IMR-90 (cell line): ENCODE data around the gene NEIL1. TPM values are rescaled to one million over a fixed set of nuclear protein-coding genes. Genes with fewer than 3 reads are reported as not detected.

Experiments
- ATAC-seq: fragments of 200-7000 bp; cut with Tn5 transposase; 2 replicates; pipeline ENCODE4 v1.9.1; 2020; ENCODE audit warnings: low read depth, mild to moderate bottlenecking, moderate library complexity
- BruUV-seq: library from RNA; stranded (reverse); fragments of 400-500 nt; replicated peaks from 2 replicates; lab custom pipeline; 2021; lab: Mats Ljungman, UMichigan
- CTCF ChIA-PET: fragments of 300-600 bp; formaldehyde crosslinking; extraction: SDS; loops from one replicate; lab custom pipeline; 2021; ENCODE audit warnings: antibody characterized with exemption; lab: Yijun Ruan, JAX
- POLR2A ChIA-PET: fragments of 300-600 bp; sonication (Branson Sonifier 250); formaldehyde crosslinking; loops from one replicate; lab custom pipeline; 2022; ENCODE audit warnings: antibody characterized with exemption; ENCODE audit not compliant: unreplicated experiment; lab: Charles Lee
- DNase-seq: peaks from one replicate; pipeline ENCODE4 v3.0.0; 2013
- H2AFZ ChIP-seq: replicated peaks from 2 replicates; pipeline ENCODE3; 2013; ENCODE audit warnings: low read length, mild to moderate bottlenecking; ENCODE audit not compliant: poor library complexity
- H2AK5ac ChIP-seq: 2 replicates; pipeline ENCODE4 v1.6.1; 2013; ENCODE audit warnings: low read depth, low read length, inconsistent platforms
- H2AK9ac ChIP-seq: replicated peaks from 2 replicates; pipeline ENCODE3; 2013; ENCODE audit warnings: mild to moderate bottlenecking, low read depth, low read length, moderate library complexity; ENCODE audit not compliant: poor library complexity
- H2BK120ac ChIP-seq: 2 replicates; pipeline ENCODE4 v1.6.1; 2013; ENCODE audit warnings: low read depth, low read length, inconsistent platforms
- H2BK15ac ChIP-seq: 3 replicates; pipeline ENCODE4 v1.6.1; 2013; ENCODE audit warnings: low read depth, low read length, inconsistent platforms
- H2BK20ac ChIP-seq: 2 replicates; pipeline ENCODE4 v1.6.1; 2013; ENCODE audit warnings: low read depth, mild to moderate bottlenecking, inconsistent platforms, low read length, moderate library complexity
- H2BK5ac ChIP-seq: 2 replicates; pipeline ENCODE4 v1.6.1; 2013; ENCODE audit warnings: mild to moderate bottlenecking, low read depth, low read length, inconsistent platforms; ENCODE audit not compliant: poor library complexity, severe bottlenecking
- H3K14ac ChIP-seq: replicated peaks from 2 replicates; pipeline ENCODE4 v1.6.1; 2013; ENCODE audit warnings: low read depth, low read length, inconsistent platforms
- H3K18ac ChIP-seq: 2 replicates; pipeline ENCODE4 v1.6.1; 2013; ENCODE audit warnings: low read depth, low read length, control low read depth
- H3K23ac ChIP-seq: 2 replicates; pipeline ENCODE4 v1.6.1; 2013; ENCODE audit warnings: low read depth, low read length, inconsistent platforms
- H3K27ac ChIP-seq: 2 replicates; pipeline ENCODE4 v1.5.1; 2013; ENCODE audit warnings: mild to moderate bottlenecking, control low read depth, low read length; ENCODE audit not compliant: insufficient read depth
- H3K27me3 ChIP-seq: 2 replicates; pipeline ENCODE4 v1.6.1; 2013; ENCODE audit warnings: low read length; ENCODE audit not compliant: control insufficient read depth, insufficient read depth
- H3K36me3 ChIP-seq: 2 replicates; pipeline ENCODE4 v1.6.1; 2013; ENCODE audit warnings: low read length, mixed read lengths; ENCODE audit not compliant: control insufficient read depth, insufficient read depth
- H3K4ac ChIP-seq: 2 replicates; pipeline ENCODE4 v1.6.1; 2013; ENCODE audit warnings: low read depth, low read length, inconsistent platforms
- H3K4me1 ChIP-seq: 2 replicates; pipeline ENCODE4 v1.6.1; 2013; ENCODE audit warnings: low read length, mixed read lengths; ENCODE audit not compliant: control insufficient read depth, insufficient read depth
- H3K4me2 ChIP-seq: 2 replicates; pipeline ENCODE4 v1.6.1; 2013; ENCODE audit warnings: low read depth, mild to moderate bottlenecking, control low read depth, low read length, moderate library complexity
- H3K4me3 ChIP-seq: 2 replicates; pipeline ENCODE4 v1.5.1; 2013; ENCODE audit warnings: low read depth, mild to moderate bottlenecking, control low read depth, low read length, moderate library complexity; ENCODE audit not compliant: insufficient read depth
- H3K56ac ChIP-seq: 2 replicates; pipeline ENCODE4 v1.6.1; 2013; ENCODE audit warnings: low read length, inconsistent platforms; ENCODE audit not compliant: insufficient read depth; ENCODE audit errors: extremely low read depth
- H3K79me1 ChIP-seq, 2 experiments: 2 replicates each; pipeline ENCODE4 v1.6.1; 2013; ENCODE audit warnings: low read length in 2 of 2, inconsistent platforms in 1 of 2, low read depth in 1 of 2
- H3K9ac ChIP-seq: 2 replicates; pipeline ENCODE4 v1.6.1; 2013; ENCODE audit warnings: low read depth, low read length, control low read depth
- H3K9me1 ChIP-seq: 2 replicates; pipeline ENCODE4 v1.6.1; 2013; ENCODE audit warnings: low read length, inconsistent platforms; ENCODE audit not compliant: insufficient read depth
- H3K9me3 ChIP-seq: 2 replicates; pipeline ENCODE4 v1.6.1; 2013; ENCODE audit warnings: low read length; ENCODE audit not compliant: control insufficient read depth, insufficient read depth
- H4K20me1 ChIP-seq: 2 replicates; pipeline ENCODE4 v1.6.1; 2013; ENCODE audit warnings: low read length, inconsistent platforms; ENCODE audit not compliant: insufficient read depth
- H4K5ac ChIP-seq: 2 replicates; pipeline ENCODE4 v1.6.1; 2013; ENCODE audit warnings: mild to moderate bottlenecking, low read depth, low read length, control low read depth
- H4K8ac ChIP-seq, 2 experiments: 2 replicates each; pipeline ENCODE4 v1.6.1; 2013; ENCODE audit warnings: low read depth in 2 of 2, low read length in 2 of 2, control low read depth in 1 of 2, inconsistent platforms in 1 of 2
- H4K91ac ChIP-seq: 2 replicates; pipeline ENCODE4 v1.6.1; 2013; ENCODE audit warnings: low read depth, low read length, inconsistent platforms; ENCODE audit not compliant: insufficient read depth
- BHLHE40 ChIP-seq: fragments of 150-350 bp; IDR thresholded peaks from 2 replicates; pipeline ENCODE4 v1.6.1; 2016; ENCODE audit warnings: mild to moderate bottlenecking, low read depth, low read length
- CEBPB ChIP-seq: IDR thresholded peaks from 2 replicates; pipeline ENCODE4 v1.6.1; 2012; ENCODE audit warnings: low read depth, low read length, improper control_type of control experiment
- CHD1 ChIP-seq: IDR thresholded peaks from 2 replicates; pipeline ENCODE4 v1.6.1; 2012; ENCODE audit warnings: low read depth, low read length, improper control_type of control experiment
- FOS ChIP-seq: fragments of 150-350 bp; IDR thresholded peaks from 2 replicates; pipeline ENCODE4 v1.6.1; 2016; ENCODE audit warnings: low read depth, low read length
- MAZ ChIP-seq: IDR thresholded peaks from 2 replicates; pipeline ENCODE4 v1.6.1; 2012; ENCODE audit warnings: low read depth, mild to moderate bottlenecking, low read length, improper control_type of control experiment, moderate library complexity, borderline replicate concordance
- MXI1 ChIP-seq: IDR thresholded peaks from 2 replicates; pipeline ENCODE4 v1.6.1; 2012; ENCODE audit warnings: low read depth, mild to moderate bottlenecking, low read length, moderate library complexity, borderline replicate concordance
- NFE2L2 ChIP-seq: fragments of 150-350 bp; IDR thresholded peaks from 2 replicates; pipeline ENCODE4 v1.6.1; 2016; ENCODE audit warnings: low read depth, mild to moderate bottlenecking, low read length
- RAD21 ChIP-seq: IDR thresholded peaks from 2 replicates; pipeline ENCODE4 v1.6.1; 2012; ENCODE audit warnings: low read length, improper control_type of control experiment
- RCOR1 ChIP-seq: IDR thresholded peaks from 2 replicates; pipeline ENCODE4 v1.6.1; 2012; ENCODE audit warnings: mild to moderate bottlenecking, low read length, improper control_type of control experiment; ENCODE audit not compliant: insufficient replicate concordance
- USF2 ChIP-seq: fragments of 150-350 bp; IDR thresholded peaks from 2 replicates; pipeline ENCODE4 v1.6.1; 2017; ENCODE audit warnings: mild to moderate bottlenecking, antibody characterized with exemption, low read length, low read depth
- WGBS, 2 experiments: methylation state at CpG; one replicate each; pipeline versions ENCODE4 v1.1.5 to v1.1.7; 2013; ENCODE audit warnings: missing lambda C conversion rate in 2 of 2; ENCODE audit not compliant: insufficient read length in 1 of 2; ENCODE audit errors: extremely low coverage in 2 of 2; 5-methylcytosine and 5-hydroxymethylcytosine counted together
- dilution Hi-C: fragments of 300-500 bp; cut with HindIII; formaldehyde crosslinking; loops from one replicate; pipeline ENCODE4 v1.14.3; 2018; ENCODE audit warnings: low sequenced_read_pairs; ENCODE audit not compliant: unreplicated experiment
- in situ Hi-C: fragments of 300-500 bp; cut with MboI; formaldehyde crosslinking; loops from 3 replicates; pipeline ENCODE4 v1.14.3; 2019; ENCODE audit warnings: low sequenced_read_pairs, inconsistent platforms, mixed read lengths
- intact Hi-C: fragments of 100-400 bp; cut with micrococcal nuclease; formaldehyde crosslinking; loops from 2 replicates; pipeline ENCODE4 v1.10.0; 2022
- polyA plus RNA-seq, 3 experiments: library from polyadenylated mRNA; depleted of rRNA; stranded (reverse); fragments of >200 nt; gene quantifications; 2 replicates each; pipeline ENCODE4 v1.2.3, GENCODE V29; 2012; ENCODE audit warnings: low replicate concordance in 1 of 3
- total RNA-seq: library from RNA; depleted of rRNA; stranded (reverse); fragments of >200 nt; gene quantifications from 2 replicates; pipeline ENCODE4 v1.2.3, GENCODE V29; 2012

Gene NEIL1
- total and polyA plus RNA-seq, 2 of the 4 experiments (the other 2 are of a cell fraction) = 1.1 to 3.6 TPM

GRCh38 chr15:75356006-75356405 lies 9.2 kb downstream of the NEIL1 start:
- Histone ChIP-seq H3K27me3 (no peaks in the 10 kb centered on the region), H3K27ac (no peak overlapping the region), H3K9me3 (no peaks in the 10 kb centered on the region), H4K91ac (no peak overlapping the region), H2AK9ac (peak overlapping the region; percentile 19), H3K14ac (no peak overlapping the region), H4K20me1 (no peaks in the 10 kb centered on the region), H3K9me1 (peaks cover 11% of the 10 kb centered on the region), H3K4me2 (no peak overlapping the region), H2AK5ac (no peak overlapping the region), H4K8ac (no peak overlapping the region), H3K4ac (no peak overlapping the region), H3K56ac (no peak overlapping the region), H2AFZ (no peak overlapping the region), H3K4me1 (no peaks in the 10 kb centered on the region), H2BK5ac (no peak overlapping the region), H2BK15ac (no peak overlapping the region), H3K4me3 (no peak overlapping the region), H3K23ac (no peak overlapping the region), H3K18ac (no peak overlapping the region), H3K9ac (no peak overlapping the region), H3K79me1 (no peaks in the 10 kb centered on the region; a peak in 1 of 4 replicates), H2BK20ac (no peak overlapping the region), H3K36me3 (peaks cover 46% of the 10 kb centered on the region), H4K5ac (no peak overlapping the region), H2BK120ac (no peak overlapping the region)
- no peak for TF ChIP-seq MXI1
- TF ChIP-seq USF2 = no peak
- TF ChIP-seq BHLHE40 = no peak
- TF ChIP-seq RAD21 = no peak
- TF ChIP-seq MAZ = no peak
- no peak for TF ChIP-seq NFE2L2
- TF ChIP-seq CEBPB = no peak
- TF ChIP-seq RCOR1 = no peak
- TF ChIP-seq CHD1 = no peak
- no peak for TF ChIP-seq FOS
- 83% methylated on average over 17 of the region's 28 CpGs; no CpG with 5 or more reads in 1 of the 2 experiments for WGBS, 2 experiments
- no peak for ATAC-seq
- no TSS peak for BruUV-seq
- intact Hi-C loops = no loop called here
- no peak for DNase-seq
- dilution Hi-C loops = no loop called here
- CTCF ChIA-PET = no interaction called here
- POLR2A ChIA-PET = no interaction called here
- in situ Hi-C loops = no loop called here
